Activated T-cell treated with anti-CD3 and anti-CD28 coated beads for 48 hours (primary cell): Measurements from ENCODE around the gene C4B.

Source experiments
- DNase-seq: peaks from one replicate; pipeline ENCODE4 v3.0.0-alpha.2; 2020; ENCODE audit warnings: low read depth

Gene C4B

GRCh38 chr6:32082935-32083334, 68.3 kb downstream of the C4B start:
- DNase-seq = no peak

- DNase-seq = no peak
Observed at GRCh38 chr6:32083812-32084768, 69.5 kb downstream of the C4B start.

- DNase-seq = no peak
Observed at GRCh38 chr6:32084780-32085179, 70.2 kb downstream of the C4B start.
